Stimulated activated CD4-positive, alpha-beta T cell treated with anti-CD3 and anti-CD28 coated beads, Interleukin-2, amount 100 ng/mL, for 24 hours (primary cell): Measurements from ENCODE around the gene DPF1.
A peak's percentile ranks its signal among the peaks of the same experiment; 100 is the strongest.
"Not testable (repeated sequence)": the region's sequence is repeated elsewhere in the genome, so short reads cannot be mapped to it uniquely, and the experiment has no call there.

Experiments used
- DNase-seq, 2 donors: peaks; one replicate each; pipeline ENCODE4 v3.0.0-alpha.2; 2020

Gene DPF1

GRCh38 chr19:38224014-38224862 is at the start of gene DPF1:
TSS of gene DPF1 (minus strand) at chr19:38224222. CDS start at chr19:38224142, 80 bp downstream.
- DNase-seq = peak; percentile 61 to 72

GRCh38 chr19:38273499-38273898 is 49.5 kb upstream of the DPF1 start:
- no peak for DNase-seq

DNA sequence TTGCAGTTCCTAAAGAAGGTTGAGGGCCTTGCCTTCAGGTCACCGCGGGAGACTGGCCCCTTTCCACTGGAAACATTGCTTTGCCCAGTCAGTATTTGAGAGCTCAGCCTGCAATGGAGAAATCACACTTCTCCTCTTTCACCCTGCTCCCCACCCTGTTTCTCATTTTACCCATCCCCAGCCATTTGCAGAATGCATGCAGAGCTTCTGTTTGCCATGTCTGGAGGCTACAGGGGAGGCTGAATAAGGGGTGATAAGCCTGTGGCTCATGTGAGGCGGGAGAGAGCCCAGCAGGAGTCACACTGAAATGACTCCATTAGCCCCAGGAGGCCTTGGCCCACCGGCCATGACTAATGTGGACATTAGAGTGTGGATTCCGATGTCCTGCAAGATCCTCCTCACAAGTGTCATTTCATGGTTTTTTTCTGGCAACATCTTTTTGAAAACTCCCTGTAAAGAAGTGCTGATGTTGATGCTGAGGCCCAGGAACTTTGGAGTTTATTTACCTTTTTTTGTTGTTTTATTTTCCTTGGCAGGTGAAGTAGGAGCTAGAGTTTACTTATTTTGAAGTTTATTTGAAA is 46.7 kb upstream of the DPF1 start:
- DNase-seq = no peak

DNA sequence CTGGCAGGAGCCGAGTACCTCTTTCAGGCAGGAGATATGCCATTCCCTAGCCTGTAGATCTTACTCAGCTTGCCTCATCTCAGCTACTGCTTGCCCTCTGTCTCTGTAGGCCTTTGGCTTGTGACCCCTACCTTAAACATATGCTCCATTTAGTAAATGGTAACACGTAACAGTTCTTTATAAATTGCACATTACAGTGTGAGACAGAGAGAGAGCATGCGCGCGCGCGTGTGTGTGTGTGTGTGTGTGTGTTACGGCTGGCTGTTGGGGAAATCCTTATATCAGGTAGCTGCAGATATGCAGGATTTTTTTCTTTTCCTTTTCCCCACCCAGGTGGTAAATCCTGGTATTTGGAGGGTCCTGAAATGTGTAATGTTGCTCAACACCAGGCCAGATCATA is 44.5 kb upstream of the DPF1 start:
- no peak for DNase-seq

- no peak for DNase-seq
These were observed 43.9 kb upstream of the DPF1 start for GRCh38 chr19:38267761-38268483.

DNA sequence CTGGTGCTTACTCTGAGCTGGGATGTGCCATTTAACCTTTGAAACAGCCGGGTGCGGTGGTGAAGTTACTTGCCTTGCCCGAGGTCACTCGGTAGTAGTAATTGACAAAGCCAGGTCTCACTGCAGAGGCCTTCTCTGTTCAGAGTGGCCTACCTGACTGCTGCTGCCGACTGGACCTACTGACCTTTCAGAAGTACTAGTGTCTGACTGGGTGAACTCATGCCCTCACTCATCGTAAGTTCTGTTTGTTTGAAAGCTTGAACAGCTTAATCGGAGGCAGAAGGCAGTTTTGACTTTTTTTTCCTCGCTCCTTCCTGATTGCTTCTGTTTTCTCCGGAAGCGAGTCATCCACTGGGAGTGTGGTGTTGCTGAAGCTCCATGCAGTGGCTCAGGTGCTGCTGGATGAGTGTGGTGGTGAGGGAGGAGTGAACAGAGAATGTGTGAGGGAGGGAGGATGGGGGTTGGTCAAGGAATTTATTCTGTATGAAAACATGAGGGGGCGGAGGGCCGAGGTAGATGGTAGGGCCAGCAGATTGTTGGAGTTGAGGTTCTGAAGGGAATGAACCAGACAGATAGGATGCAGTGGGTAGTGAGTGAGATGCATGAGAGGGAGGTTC is 43.1 kb upstream of the DPF1 start:
- no peak for DNase-seq

- no peak for DNase-seq
These were observed 42.0 kb upstream of the DPF1 start for GRCh38 chr19:38265921-38266429.

DNA sequence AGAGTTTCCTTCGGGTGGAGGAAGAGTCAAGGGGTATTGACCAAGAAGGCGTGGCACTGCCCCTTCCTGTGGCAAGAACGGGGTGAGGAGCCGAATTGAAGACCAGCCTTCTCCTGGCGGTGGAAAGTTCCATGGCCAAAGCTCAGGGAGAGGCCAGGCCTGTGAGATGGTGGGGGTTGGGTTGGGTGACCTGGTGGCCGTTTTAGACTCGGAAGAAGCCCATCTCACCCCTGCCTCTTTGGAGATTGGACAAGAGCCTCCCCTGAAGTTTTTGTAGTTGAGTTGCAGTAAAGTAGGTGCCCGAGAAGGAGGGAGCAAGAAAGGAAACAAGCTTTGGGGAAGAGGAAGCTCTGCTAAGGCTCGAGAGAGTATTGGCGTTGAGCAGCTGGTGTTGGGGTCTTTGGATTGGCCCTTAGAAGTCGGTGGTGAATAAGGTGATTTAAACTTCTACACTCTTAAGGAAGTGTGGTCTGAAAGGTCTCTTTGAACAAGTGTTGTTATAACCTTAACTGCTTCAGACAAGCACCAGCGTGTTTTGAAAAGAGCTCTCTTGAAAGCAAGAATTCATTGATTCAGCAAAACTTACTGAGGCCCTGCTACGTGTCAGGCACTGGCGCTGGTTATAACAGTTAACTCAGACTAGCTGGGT is 41.3 kb upstream of the DPF1 start:
- no peak for DNase-seq

DNA sequence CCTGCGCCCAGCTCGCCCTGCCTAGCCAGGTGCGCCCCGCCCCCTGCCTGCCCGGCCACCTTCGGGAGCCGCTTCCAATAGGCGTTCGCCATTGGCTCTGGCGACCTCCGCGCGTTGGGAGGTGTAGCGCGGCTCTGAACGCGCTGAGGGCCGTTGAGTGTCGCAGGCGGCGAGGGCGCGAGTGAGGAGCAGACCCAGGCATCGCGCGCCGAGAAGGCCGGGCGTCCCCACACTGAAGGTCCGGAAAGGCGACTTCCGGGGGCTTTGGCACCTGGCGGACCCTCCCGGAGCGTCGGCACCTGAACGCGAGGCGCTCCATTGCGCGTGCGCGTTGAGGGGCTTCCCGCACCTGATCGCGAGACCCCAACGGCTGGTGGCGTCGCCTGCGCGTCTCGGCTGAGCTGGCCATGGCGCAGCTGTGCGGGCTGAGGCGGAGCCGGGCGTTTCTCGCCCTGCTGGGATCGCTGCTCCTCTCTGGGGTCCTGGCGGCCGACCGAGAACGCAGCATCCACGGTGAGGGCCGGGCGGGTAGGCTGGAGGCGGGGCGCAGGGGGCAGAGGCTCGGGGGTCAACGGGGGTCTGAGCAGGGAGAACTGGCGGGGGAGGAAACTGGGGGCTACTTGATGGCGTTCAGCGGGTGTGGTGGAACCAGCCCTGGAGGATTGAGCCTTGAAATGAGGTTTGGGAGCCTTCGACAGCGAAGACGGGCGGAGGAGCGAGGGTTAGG is 40.6 kb upstream of the DPF1 start, which contains the start of gene SPINT2:
Gene SPINT2, plus strand, starts transcription at position 88 of the 727 bp plus-strand sequence. Its CDS starts 320 bp downstream, at position 408.
- DNase-seq = peak; percentile 13 to 45

DNA sequence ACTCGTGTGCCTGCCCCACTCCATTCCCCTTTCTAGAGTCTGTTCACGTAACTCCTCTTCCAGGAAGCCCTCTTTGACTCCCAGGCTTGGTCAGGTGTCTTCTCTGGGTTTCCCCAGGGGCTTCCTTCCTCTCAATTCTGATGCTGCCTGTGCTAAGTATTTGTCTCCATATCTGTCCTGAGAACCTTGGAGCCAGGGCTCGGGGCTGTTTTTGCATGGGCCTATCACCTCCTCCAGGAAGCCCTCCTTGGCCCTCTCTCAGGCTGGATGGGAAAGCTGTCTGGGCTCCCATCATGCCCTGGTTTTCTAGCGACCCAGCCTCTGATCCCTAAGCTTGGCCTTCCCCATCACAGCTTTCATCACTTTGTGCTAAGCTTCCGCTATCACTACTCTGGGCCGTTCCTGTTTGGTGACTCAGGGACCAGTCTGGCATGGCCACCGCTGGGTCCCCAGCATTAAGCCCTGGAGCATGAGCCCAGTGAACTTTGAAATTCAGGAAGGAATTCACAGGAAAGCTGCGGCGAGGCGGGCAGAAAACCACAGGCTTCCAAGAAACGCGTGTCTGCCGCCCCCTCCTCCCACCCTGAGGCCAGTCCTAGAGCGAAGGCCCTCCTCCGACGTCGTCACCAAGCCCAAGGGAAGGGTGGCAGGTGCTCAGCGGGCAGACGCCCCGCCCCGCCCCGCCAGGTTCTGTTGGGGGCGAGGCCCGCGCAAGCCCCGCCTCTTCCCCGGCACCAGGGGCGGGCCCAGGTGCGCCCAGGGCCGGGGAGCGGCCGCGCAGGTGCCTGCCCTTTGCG is 39.9 kb upstream of the DPF1 start:
- peak; percentile 63 to 81 for DNase-seq

DNA sequence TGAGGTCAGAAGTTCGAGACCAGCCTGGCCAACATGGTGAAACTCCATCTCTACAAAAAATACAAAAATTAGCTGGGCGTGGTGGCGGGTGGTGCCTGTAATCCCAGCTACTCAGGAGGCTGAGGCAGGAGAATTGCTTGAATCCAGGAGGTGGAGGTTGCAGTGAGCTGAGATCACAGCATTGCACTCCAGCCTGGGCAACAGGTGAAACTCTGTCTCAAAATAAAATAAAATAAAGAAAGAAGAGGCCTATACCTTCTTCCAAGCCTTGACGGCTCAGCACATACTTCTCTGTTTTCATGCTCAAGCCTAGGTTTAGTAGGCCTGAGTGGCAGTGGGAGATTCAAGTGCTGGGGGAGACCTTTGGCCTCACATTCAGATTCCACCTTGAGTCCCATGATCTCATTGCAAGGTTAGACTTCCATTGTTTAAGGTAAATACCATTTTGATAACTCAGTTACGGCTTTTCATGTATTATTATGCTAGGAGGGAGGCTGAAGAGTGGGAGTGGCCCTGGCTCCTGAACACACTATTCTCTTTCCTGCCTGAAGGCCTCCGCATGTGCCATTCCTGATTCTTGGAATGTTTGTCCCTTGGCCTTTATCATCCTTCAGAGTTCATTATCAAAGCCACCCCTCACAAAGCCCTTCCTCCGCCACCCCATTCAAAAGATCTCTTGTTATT is 38.7 kb upstream of the DPF1 start:
- DNase-seq = no peak

DNA sequence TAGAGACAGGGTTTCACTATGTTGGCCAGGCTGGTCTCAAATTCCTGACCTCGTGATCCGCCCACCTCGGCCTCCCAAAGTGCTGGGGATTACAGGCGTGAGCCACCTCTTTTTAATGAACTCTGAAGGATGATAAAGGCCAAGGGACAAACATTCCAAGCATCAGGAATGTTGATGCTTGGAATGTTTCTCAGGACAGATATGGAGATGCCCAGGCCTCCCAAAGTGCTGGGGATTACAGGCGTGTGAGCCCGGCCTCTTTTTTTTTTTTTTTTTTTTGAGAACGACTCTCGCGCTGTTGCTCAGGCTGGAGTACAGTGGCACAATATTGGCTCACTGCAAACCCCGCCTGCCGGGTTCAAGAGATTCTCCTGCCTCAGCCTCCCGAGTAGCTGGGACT is 37.9 kb upstream of the DPF1 start:
- not testable (repeated sequence) for DNase-seq

GRCh38 chr19:38255383-38256014 is 31.5 kb upstream of the DPF1 start:
- DNase-seq = no peak

GRCh38 chr19:38253788-38254187 is 29.8 kb upstream of the DPF1 start:
- no peak for DNase-seq

DNA sequence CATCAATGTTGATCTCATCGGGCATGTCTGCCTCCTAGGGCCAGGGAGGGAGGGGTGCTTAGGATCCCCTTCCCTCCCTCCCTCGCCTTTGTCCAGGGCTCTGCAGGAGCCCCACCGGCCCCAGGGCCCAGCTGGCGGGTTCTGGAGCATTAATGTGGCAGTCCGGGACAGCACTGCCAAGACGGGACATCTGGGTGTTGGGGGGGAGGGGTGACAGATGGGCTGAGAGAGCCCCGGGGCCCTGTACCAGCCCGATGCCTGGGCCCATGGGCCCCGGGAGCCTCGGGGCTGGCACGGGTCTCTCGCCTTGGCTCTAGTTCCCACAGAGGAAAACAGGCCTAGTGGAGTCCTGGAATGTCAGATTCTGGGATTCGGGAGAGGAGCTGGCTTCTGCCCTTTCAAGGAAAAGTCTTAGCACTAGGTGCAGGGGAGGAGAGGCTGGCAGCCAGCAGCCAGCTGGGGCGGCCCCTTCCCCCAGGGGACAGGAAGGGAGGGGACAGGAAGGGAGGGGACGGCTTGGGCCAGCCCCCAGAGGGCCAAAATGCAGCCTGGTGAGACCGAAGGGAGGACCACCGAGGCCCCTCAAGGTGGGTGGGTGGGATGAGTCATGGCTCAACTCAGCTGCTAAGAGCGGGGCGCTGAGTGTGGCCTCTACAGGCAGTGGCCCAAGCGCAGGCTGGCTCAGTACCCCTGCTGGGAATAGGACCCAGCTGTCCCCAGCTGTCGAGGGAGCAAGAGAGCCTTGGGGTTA is 29.1 kb upstream of the DPF1 start:
- no peak for DNase-seq

DNA sequence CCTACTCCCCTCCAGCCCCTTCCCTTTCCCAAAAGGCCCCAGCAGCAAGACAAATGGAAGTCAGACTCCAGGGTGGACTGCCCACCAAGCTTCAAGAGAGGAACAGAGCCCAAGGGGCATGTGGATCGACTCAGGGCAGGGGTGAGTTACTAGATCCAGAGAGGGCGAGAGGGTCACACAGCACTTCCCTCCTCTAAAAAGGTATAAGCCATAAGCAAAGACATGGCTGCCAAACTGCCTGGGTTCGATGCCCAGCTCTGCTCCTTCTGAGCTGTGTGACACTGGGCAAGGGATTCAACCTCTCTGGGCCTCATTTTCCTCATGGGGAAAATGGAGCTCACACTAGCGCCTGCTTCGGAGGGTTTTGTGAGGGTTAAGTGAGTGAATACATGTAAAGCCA is 28.4 kb upstream of the DPF1 start:
- no peak for DNase-seq

- no peak for DNase-seq
These were observed 27.6 kb upstream of the DPF1 start for GRCh38 chr19:38251564-38252051.

- no peak for DNase-seq
These were observed 27.0 kb upstream of the DPF1 start for GRCh38 chr19:38250821-38251563.
